ENCODE data around the gene CCDC175.

Gene CCDC175

DNA sequence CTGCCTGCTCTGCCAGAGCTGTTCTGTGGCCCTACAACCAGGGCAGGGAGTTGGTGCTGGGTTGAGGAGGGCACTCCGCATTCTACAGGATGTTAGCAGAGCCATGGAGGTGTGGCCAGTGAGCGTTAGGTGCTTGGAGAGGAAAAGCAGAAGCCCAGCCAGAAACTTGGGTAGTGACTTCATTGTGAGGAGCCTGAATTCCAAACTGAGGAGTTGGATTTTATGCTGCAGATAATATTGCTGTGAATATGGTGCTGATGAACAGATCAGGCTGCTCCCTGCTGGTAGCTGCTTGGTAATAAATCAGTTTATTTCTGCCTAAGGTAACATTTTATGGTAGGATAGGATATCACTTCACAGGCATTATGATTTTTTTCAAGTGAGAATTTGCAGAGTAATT, 7.1 kb upstream of the CCDC175 start:
- Histone ChIP-seq H3K27me3 (ENCODE audit: insufficient read depth, low read length, poor library complexity) (peaks cover 12% of the 10 kb centered on the region), H3K4me3 (ENCODE audit: low read depth in 1 of 2, low read length in 2 of 2) (no peak overlapping the region), H3K4me1 (ENCODE audit: insufficient read depth, low read length) (no peaks in the 10 kb centered on the region), H3K79me2 (ENCODE audit: insufficient read depth, low read length) (no peaks in the 10 kb centered on the region), H3K4me2 (ENCODE audit: insufficient read depth, low read length) (no peak overlapping the region), H4K20me1 (ENCODE audit: insufficient read depth, low read length) (no peaks in the 10 kb centered on the region), H3K36me3 (ENCODE audit: insufficient read depth, low read length) (no peaks in the 10 kb centered on the region), H3K27ac (ENCODE audit: low read length) (no peak overlapping the region), H3K9ac (ENCODE audit: low read depth, low read length) (no peak overlapping the region), H2AFZ (ENCODE audit: low read depth, low read length) (no peak overlapping the region), H3K9me3 (ENCODE audit: insufficient read depth, low read length, severe bottlenecking) (no peaks in the 10 kb centered on the region)
- DNase-seq (no peak), ATAC-seq (ENCODE audit: insufficient read depth, low read depth) (no peak)
- TF ChIP-seq EZH2 (IDR thresholded peaks at IDR 0.05; ENCODE audit: borderline replicate concordance, low read depth, low read length, severe bottlenecking), result no peak
- TF ChIP-seq, protein P1, sequence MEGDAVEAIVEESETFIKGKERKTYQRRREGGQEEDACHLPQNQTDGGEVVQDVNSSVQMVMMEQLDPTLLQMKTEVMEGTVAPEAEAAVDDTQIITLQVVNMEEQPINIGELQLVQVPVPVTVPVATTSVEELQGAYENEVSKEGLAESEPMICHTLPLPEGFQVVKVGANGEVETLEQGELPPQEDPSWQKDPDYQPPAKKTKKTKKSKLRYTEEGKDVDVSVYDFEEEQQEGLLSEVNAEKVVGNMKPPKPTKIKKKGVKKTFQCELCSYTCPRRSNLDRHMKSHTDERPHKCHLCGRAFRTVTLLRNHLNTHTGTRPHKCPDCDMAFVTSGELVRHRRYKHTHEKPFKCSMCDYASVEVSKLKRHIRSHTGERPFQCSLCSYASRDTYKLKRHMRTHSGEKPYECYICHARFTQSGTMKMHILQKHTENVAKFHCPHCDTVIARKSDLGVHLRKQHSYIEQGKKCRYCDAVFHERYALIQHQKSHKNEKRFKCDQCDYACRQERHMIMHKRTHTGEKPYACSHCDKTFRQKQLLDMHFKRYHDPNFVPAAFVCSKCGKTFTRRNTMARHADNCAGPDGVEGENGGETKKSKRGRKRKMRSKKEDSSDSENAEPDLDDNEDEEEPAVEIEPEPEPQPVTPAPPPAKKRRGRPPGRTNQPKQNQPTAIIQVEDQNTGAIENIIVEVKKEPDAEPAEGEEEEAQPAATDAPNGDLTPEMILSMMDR (IDR thresholded peaks at IDR 0.05; ENCODE audit: borderline replicate concordance, extremely low read depth, low read length, poor library complexity, severe bottlenecking), result no peak

DNA sequence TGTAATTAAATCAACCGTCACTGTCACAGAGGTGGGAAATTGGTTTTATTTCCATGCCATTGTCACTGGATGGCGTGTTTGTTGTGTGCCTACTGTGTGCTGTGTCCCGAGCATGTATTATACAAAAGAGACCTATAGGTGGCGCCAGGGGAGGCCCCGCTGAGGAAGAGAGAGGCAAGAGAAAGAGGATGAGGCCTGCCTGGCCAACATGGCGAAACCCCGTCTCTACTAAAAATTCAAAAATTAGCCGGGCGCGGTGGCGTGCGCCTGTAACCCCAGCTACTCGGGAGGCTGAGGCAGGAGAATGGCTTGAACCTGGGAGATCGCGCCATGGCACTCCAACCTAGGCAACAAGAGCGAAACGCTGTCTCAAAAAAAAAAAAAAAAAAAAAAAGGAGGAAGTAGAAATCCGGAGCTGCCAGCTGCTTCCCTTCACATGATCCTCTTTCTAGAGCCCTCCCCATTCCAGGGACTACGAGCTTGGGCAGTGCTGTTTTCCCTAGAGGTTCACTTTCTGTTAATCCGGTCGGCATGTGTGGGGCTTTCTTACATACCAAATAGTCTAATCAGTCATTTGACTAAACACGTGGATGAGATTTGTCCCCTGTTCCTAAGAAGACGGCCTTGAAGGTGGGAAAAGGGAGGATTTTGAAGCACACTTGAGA, 6.4 kb upstream of the CCDC175 start:
- Histone ChIP-seq H4K20me1 (ENCODE audit: insufficient read depth, low read length) (no peaks in the 10 kb centered on the region), H3K27ac (ENCODE audit: low read length) (no peak overlapping the region), H3K4me2 (ENCODE audit: insufficient read depth, low read length) (no peak overlapping the region), H3K9ac (ENCODE audit: low read depth, low read length) (no peak overlapping the region), H3K4me1 (ENCODE audit: insufficient read depth, low read length) (no peaks in the 10 kb centered on the region), H3K79me2 (ENCODE audit: insufficient read depth, low read length) (no peaks in the 10 kb centered on the region), H3K4me3 (ENCODE audit: low read depth in 1 of 2, low read length in 2 of 2) (no peak overlapping the region), H3K36me3 (ENCODE audit: insufficient read depth, low read length) (no peaks in the 10 kb centered on the region), H3K27me3 (ENCODE audit: insufficient read depth, low read length, poor library complexity) (peaks cover 10% of the 10 kb centered on the region), H3K9me3 (ENCODE audit: insufficient read depth, low read length, severe bottlenecking) (no peaks in the 10 kb centered on the region), H2AFZ (ENCODE audit: low read depth, low read length) (no peak overlapping the region)
- TF ChIP-seq, protein P1 (IDR thresholded peaks at IDR 0.05; ENCODE audit: borderline replicate concordance, extremely low read depth, low read length, poor library complexity, severe bottlenecking), result peak; percentile 34
- TF ChIP-seq EZH2 (IDR thresholded peaks at IDR 0.05; ENCODE audit: borderline replicate concordance, low read depth, low read length, severe bottlenecking), result no peak
- ATAC-seq (ENCODE audit: insufficient read depth, low read depth), result no peak
- DNase-seq, result no peak

DNA sequence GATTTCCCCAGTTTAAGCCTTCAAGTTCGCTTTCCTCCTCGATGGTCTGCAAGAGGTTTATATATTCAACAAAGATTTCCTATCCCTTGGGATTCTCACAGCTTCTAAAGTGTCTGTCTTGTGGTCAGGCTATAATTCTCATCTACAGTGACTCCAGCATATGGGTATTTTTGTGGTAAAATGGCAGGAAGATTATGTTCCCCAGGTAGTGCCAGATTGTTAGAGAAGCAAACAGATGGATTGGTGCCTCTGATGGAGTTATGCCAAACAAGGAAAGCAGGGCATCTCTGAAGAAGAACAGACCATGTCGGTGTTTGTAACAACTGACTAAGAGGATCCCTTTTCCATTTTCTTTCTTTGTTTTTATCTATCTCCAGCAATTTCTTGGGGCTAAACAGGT, 5.5 kb upstream of the CCDC175 start:
- Histone ChIP-seq H3K9me3 (ENCODE audit: insufficient read depth, low read length, severe bottlenecking) (no peaks in the 10 kb centered on the region), H4K20me1 (ENCODE audit: insufficient read depth, low read length) (no peaks in the 10 kb centered on the region), H3K27ac (ENCODE audit: low read length) (no peak overlapping the region), H3K36me3 (ENCODE audit: insufficient read depth, low read length) (no peaks in the 10 kb centered on the region), H3K79me2 (ENCODE audit: insufficient read depth, low read length) (no peaks in the 10 kb centered on the region), H3K4me3 (ENCODE audit: low read depth in 1 of 2, low read length in 2 of 2) (no peak overlapping the region), H3K4me1 (ENCODE audit: insufficient read depth, low read length) (no peaks in the 10 kb centered on the region), H3K27me3 (ENCODE audit: insufficient read depth, low read length, poor library complexity) (peaks cover 5% of the 10 kb centered on the region), H3K4me2 (ENCODE audit: insufficient read depth, low read length) (no peak overlapping the region), H3K9ac (ENCODE audit: low read depth, low read length) (no peak overlapping the region), H2AFZ (ENCODE audit: low read depth, low read length) (no peak overlapping the region)
- no peak for DNase-seq
- no peak for TF ChIP-seq EZH2 (IDR thresholded peaks at IDR 0.05; ENCODE audit: borderline replicate concordance, low read depth, low read length, severe bottlenecking)
- TF ChIP-seq, protein P1 (IDR thresholded peaks at IDR 0.05; ENCODE audit: borderline replicate concordance, extremely low read depth, low read length, poor library complexity, severe bottlenecking), result no peak
- no peak for ATAC-seq (ENCODE audit: insufficient read depth, low read depth)
